ENCODE data around the gene GRAMD4.

Gene GRAMD4

DNA sequence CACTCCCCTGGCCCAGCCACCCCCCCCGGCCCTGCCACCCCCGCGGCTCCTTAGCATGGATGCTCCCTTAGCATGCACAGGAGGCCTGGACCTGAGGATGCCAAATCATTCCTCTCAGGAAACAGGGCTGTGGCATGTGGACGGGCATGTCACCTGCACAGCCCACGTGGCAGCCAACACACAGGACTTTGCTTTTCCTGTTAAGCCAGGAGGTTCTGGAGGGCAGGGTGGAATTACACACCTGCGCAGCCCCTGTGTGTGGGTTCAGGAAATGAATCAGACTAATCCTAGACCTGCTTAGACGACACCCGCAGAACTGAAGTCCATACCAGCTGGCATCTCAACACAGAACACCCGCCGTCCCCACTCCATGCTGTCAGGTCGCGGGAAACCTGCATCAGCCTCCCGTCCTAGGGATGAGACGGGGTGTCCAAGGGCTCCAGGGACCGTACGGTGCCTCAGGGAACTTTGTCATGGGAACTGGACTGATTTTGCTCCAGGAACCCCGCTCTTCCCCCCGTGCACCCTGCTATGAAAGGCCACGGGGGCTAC lies 107.7 kb downstream of the GRAMD4 start:
- no peak for DNase-seq

DNA sequence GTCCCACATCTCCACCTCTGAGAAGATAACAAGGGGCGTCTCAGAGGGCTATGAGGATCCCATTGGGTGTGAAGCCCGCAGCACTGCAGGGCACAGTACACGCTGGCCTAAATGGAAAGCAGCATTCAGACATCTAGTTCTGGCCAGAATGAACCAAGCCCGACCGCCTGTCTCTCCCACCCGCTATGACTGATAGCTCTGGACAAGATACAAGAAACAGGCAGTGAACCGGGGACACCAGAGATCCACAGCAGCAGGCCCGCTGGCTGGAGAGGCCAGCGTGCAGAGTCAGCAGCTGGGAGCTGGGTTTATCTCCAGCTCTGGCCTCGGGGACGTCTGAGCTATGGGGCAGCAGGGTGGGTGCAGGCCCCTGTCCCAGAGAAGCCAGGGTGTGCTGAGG lies 108.3 kb downstream of the GRAMD4 start:
- DNase-seq = no peak

Data from cerebellar nuclear complex (tissue), 1 donor.